Ishikawa (cell line): Measurements from ENCODE around the gene GRB7.

Experiments
- CEBPB ChIP-seq: IDR thresholded peaks from 2 replicates; pipeline ENCODE4 v1.6.1; 2012
- CREB1 ChIP-seq: IDR thresholded peaks from 2 replicates; pipeline ENCODE4 v1.6.1; 2012; ENCODE audit warnings: low read depth
- EGR1 ChIP-seq: IDR thresholded peaks from 2 replicates; pipeline ENCODE4 v1.6.1; 2012
- EP300 ChIP-seq: IDR thresholded peaks from 2 replicates; pipeline ENCODE4 v1.6.1; 2012; ENCODE audit warnings: borderline replicate concordance
- FOXM1 ChIP-seq: IDR thresholded peaks from 2 replicates; pipeline ENCODE4 v1.6.1; 2012; ENCODE audit warnings: low read depth, borderline replicate concordance
- NFIC ChIP-seq: IDR thresholded peaks from 2 replicates; pipeline ENCODE4 v1.6.1; 2012
- RAD21 ChIP-seq: IDR thresholded peaks from 2 replicates; pipeline ENCODE4 v1.6.1; 2012; ENCODE audit warnings: low read depth
- REST ChIP-seq: IDR thresholded peaks from 2 replicates; pipeline ENCODE4 v1.6.1; 2012; ENCODE audit warnings: low read depth, mild to moderate bottlenecking
- TAF1 ChIP-seq: IDR thresholded peaks from 2 replicates; pipeline ENCODE4 v1.6.1; 2012; ENCODE audit warnings: low read depth, mild to moderate bottlenecking
- TCF12 ChIP-seq: IDR thresholded peaks from 2 replicates; pipeline ENCODE4 v1.6.1; 2012; ENCODE audit warnings: low read depth
- TEAD4 ChIP-seq: IDR thresholded peaks from 2 replicates; pipeline ENCODE4 v1.6.1; 2012
- USF1 ChIP-seq: IDR thresholded peaks from 2 replicates; pipeline ENCODE4 v1.6.1; 2012
- YY1 ChIP-seq: IDR thresholded peaks from 2 replicates; pipeline ENCODE4 v1.6.1; 2012; ENCODE audit warnings: low read depth
- ZBTB7A ChIP-seq: IDR thresholded peaks from 2 replicates; pipeline ENCODE4 v1.6.1; 2012; ENCODE audit warnings: low read depth
- TF ChIP-seq, protein P1 (sequence below): IDR thresholded peaks from 2 replicates; pipeline ENCODE4 v1.6.1; 2012

Gene GRB7

GRCh38 chr17:39704821-39705551 lies 32.8 kb upstream of the GRB7 start:
- TF ChIP-seq TCF12 (no peak), FOXM1 (no peak), CREB1 (no peak), EP300 (no peak), RAD21 (no peak), ZBTB7A (peak; percentile 7; the same call in 1 of the 2 replicates), TEAD4 (peak; percentile 52)

- TF ChIP-seq YY1 (no peak), CEBPB (peak; percentile 46; the same call in 1 of the 2 replicates), REST (no peak), USF1 (peak; percentile 59), TEAD4 (peak; percentile 83), CREB1 (peak; percentile 43; the same call in 1 of the 2 replicates), FOXM1 (peak; percentile 72), EGR1 (peak; percentile 6; the same call in 1 of the 2 replicates), RAD21 (peak; percentile 41; the same call in 1 of the 2 replicates), NFIC (peak; percentile 91), TAF1 (no peak; the same call in 1 of the 2 replicates), ZBTB7A (peak; percentile 98), TCF12 (peak; percentile 97), EP300 (peak; percentile 90)
- TF ChIP-seq, protein P1, sequence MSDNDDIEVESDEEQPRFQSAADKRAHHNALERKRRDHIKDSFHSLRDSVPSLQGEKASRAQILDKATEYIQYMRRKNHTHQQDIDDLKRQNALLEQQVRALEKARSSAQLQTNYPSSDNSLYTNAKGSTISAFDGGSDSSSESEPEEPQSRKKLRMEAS = peak; percentile 70
These were observed 31.9 kb upstream of the GRB7 start for GRCh38 chr17:39705786-39706348.

DNA sequence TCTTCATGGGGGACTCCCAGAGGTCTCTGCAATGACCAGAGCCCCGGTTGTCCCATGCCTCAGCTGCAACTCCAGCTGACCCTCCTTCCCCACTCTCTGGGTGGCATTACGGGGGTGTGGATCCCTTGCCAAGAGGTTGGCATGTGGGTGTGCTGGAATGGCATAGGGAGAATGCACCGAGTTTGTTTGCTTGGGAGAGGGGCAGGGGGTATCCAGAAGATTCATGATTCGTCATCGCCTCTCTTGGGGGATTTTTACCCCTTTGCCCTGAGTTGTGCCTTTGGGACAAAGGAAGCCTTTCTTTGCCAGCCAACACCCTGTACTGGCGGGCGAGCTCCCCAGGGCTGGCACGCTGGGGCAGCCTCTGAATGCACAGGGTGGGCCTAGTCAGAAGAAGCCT lies 31.4 kb upstream of the GRB7 start:
- no peak for TF ChIP-seq USF1
- no peak for TF ChIP-seq TEAD4
- no peak for TF ChIP-seq EP300
- no peak for TF ChIP-seq NFIC
- TF ChIP-seq CEBPB = no peak
- TF ChIP-seq TAF1 = no peak
- no peak for TF ChIP-seq CREB1
- TF ChIP-seq TCF12 = no peak
- TF ChIP-seq REST = no peak

GRCh38 chr17:39706921-39707337 lies 30.8 kb upstream of the GRB7 start:
- TF ChIP-seq YY1 = no peak
- no peak for TF ChIP-seq ZBTB7A
- TF ChIP-seq NFIC = no peak
- TF ChIP-seq RAD21 = no peak
- TF ChIP-seq EGR1 = no peak
- no peak for TF ChIP-seq TCF12

DNA sequence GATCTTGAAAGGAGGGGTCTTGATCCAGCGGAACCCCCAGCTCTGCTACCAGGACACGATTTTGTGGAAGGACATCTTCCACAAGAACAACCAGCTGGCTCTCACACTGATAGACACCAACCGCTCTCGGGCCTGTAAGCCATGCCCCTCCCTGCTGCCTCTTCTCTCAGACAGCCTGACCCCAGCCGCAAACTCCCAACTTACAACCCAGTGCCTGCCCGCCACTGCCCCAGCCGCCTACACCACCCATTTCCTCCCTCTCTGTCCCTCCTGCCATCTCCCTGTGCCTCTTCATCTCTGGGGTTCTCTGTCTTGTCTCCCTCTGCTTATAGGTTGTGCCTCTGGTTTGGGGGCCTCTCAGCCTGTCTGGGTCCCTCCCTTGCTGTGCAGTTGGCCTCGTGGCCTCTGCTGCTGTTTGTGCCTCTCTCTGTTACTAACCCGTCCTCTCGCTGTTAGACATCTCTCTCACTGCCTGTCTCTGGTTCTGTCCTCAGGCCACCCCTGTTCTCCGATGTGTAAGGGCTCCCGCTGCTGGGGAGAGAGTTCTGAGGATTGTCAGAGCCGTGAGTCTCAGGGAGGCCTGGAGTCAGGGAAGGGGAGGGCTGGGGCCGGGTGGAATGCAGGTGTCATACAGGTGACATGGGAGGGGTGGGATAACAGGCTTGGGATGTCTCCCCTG lies 28.3 kb upstream of the GRB7 start:
- TF ChIP-seq CEBPB (no peak), TAF1 (no peak), EGR1 (no peak), ZBTB7A (no peak), CREB1 (no peak), USF1 (no peak), YY1 (no peak), TCF12 (no peak), TEAD4 (no peak), NFIC (no peak), RAD21 (no peak), EP300 (no peak), FOXM1 (no peak), REST (no peak)
- TF ChIP-seq, protein P1 = no peak
